ENCODE results near the gene PAQR5.

Gene PAQR5

GRCh38 chr15:69307939-69308338 is 9.2 kb downstream of the PAQR5 start:
- no peaks in the 10 kb centered on the region for H3K9me3 ChIP-seq (replicated peaks; ENCODE audit: low read length)
- peaks cover 45% of the 10 kb centered on the region for H3K4me1 ChIP-seq (ENCODE audit: control insufficient read depth, insufficient read depth, low read length)
- no peaks in the 10 kb centered on the region for H3K27me3 ChIP-seq (ENCODE audit: control insufficient read depth, insufficient read depth, low read length)
- no peaks in the 10 kb centered on the region for H3K36me3 ChIP-seq (ENCODE audit: insufficient read depth, low read length)
- H3K4me2 ChIP-seq (ENCODE audit: low read length) = no peak overlapping the region
- no peak overlapping the region for H3K4me3 ChIP-seq (ENCODE audit: low read length)
- no peak overlapping the region for H3K9ac ChIP-seq (ENCODE audit: low read depth, low read length)

- Histone ChIP-seq H3K36me3 (ENCODE audit: insufficient read depth, low read length) (no peaks in the 10 kb centered on the region), H3K4me3 (ENCODE audit: low read length) (no peak overlapping the region), H3K27me3 (ENCODE audit: control insufficient read depth, insufficient read depth, low read length) (no peaks in the 10 kb centered on the region), H3K9me3 (replicated peaks; ENCODE audit: low read length) (no peaks in the 10 kb centered on the region), H3K4me1 (ENCODE audit: control insufficient read depth, insufficient read depth, low read length) (peaks cover 35% of the 10 kb centered on the region), H3K4me2 (ENCODE audit: low read length) (no peak overlapping the region), H3K9ac (ENCODE audit: low read depth, low read length) (no peak overlapping the region)
Measured at GRCh38 chr15:69308949-69309348, 10.2 kb downstream of the PAQR5 start.

GRCh38 chr15:69311319-69311721 is 12.6 kb downstream of the PAQR5 start:
- peak overlapping the region; percentile 28 for H3K4me2 ChIP-seq (ENCODE audit: low read length)
- no peaks in the 10 kb centered on the region for H3K27me3 ChIP-seq (ENCODE audit: control insufficient read depth, insufficient read depth, low read length)
- H3K9me3 ChIP-seq (replicated peaks; ENCODE audit: low read length) = no peaks in the 10 kb centered on the region
- no peak overlapping the region for H3K4me3 ChIP-seq (ENCODE audit: low read length)
- H3K9ac ChIP-seq (ENCODE audit: low read depth, low read length) = no peak overlapping the region
- peaks cover 15% of the 10 kb centered on the region for H3K4me1 ChIP-seq (ENCODE audit: control insufficient read depth, insufficient read depth, low read length)
- no peaks in the 10 kb centered on the region for H3K36me3 ChIP-seq (ENCODE audit: insufficient read depth, low read length)

GRCh38 chr15:69313432-69314000 is 14.8 kb downstream of the PAQR5 start:
- Histone ChIP-seq H3K9me3 (replicated peaks; ENCODE audit: low read length) (no peaks in the 10 kb centered on the region), H3K9ac (ENCODE audit: low read depth, low read length) (no peak overlapping the region), H3K4me1 (ENCODE audit: control insufficient read depth, insufficient read depth, low read length) (peaks cover 11% of the 10 kb centered on the region), H3K27me3 (ENCODE audit: control insufficient read depth, insufficient read depth, low read length) (no peaks in the 10 kb centered on the region), H3K4me2 (ENCODE audit: low read length) (no peak overlapping the region), H3K36me3 (ENCODE audit: insufficient read depth, low read length) (no peaks in the 10 kb centered on the region), H3K4me3 (ENCODE audit: low read length) (no peak overlapping the region)

GRCh38 chr15:69314131-69314530 is 15.4 kb downstream of the PAQR5 start:
- Histone ChIP-seq H3K9ac (ENCODE audit: low read depth, low read length) (no peak overlapping the region), H3K9me3 (replicated peaks; ENCODE audit: low read length) (no peaks in the 10 kb centered on the region), H3K4me2 (ENCODE audit: low read length) (no peak overlapping the region), H3K27me3 (ENCODE audit: control insufficient read depth, insufficient read depth, low read length) (no peaks in the 10 kb centered on the region), H3K36me3 (ENCODE audit: insufficient read depth, low read length) (no peaks in the 10 kb centered on the region), H3K4me1 (ENCODE audit: control insufficient read depth, insufficient read depth, low read length) (peaks cover 11% of the 10 kb centered on the region), H3K4me3 (ENCODE audit: low read length) (no peak overlapping the region)

- Histone ChIP-seq H3K36me3 (ENCODE audit: insufficient read depth, low read length) (no peaks in the 10 kb centered on the region), H3K4me2 (ENCODE audit: low read length) (no peak overlapping the region), H3K4me3 (ENCODE audit: low read length) (no peak overlapping the region), H3K9me3 (replicated peaks; ENCODE audit: low read length) (no peaks in the 10 kb centered on the region), H3K4me1 (ENCODE audit: control insufficient read depth, insufficient read depth, low read length) (peaks cover 11% of the 10 kb centered on the region), H3K9ac (ENCODE audit: low read depth, low read length) (no peak overlapping the region), H3K27me3 (ENCODE audit: control insufficient read depth, insufficient read depth, low read length) (no peaks in the 10 kb centered on the region)
Measured at GRCh38 chr15:69314736-69315135, 16.0 kb downstream of the PAQR5 start.

- H3K4me2 ChIP-seq (ENCODE audit: low read length) = no peak overlapping the region
- H3K4me3 ChIP-seq (ENCODE audit: low read length) = no peak overlapping the region
- H3K4me1 ChIP-seq (ENCODE audit: control insufficient read depth, insufficient read depth, low read length) = peaks cover 11% of the 10 kb centered on the region
- no peaks in the 10 kb centered on the region for H3K36me3 ChIP-seq (ENCODE audit: insufficient read depth, low read length)
- no peak overlapping the region for H3K9ac ChIP-seq (ENCODE audit: low read depth, low read length)
- no peaks in the 10 kb centered on the region for H3K27me3 ChIP-seq (ENCODE audit: control insufficient read depth, insufficient read depth, low read length)
- H3K9me3 ChIP-seq (replicated peaks; ENCODE audit: low read length) = no peaks in the 10 kb centered on the region
Measured at GRCh38 chr15:69315402-69316110, 16.8 kb downstream of the PAQR5 start.

GRCh38 chr15:69316291-69316690 is 17.6 kb downstream of the PAQR5 start:
- Histone ChIP-seq H3K9ac (ENCODE audit: low read depth, low read length) (no peak overlapping the region), H3K27me3 (ENCODE audit: control insufficient read depth, insufficient read depth, low read length) (no peaks in the 10 kb centered on the region), H3K4me2 (ENCODE audit: low read length) (no peak overlapping the region), H3K4me3 (ENCODE audit: low read length) (no peak overlapping the region), H3K36me3 (ENCODE audit: insufficient read depth, low read length) (no peaks in the 10 kb centered on the region), H3K9me3 (replicated peaks; ENCODE audit: low read length) (no peaks in the 10 kb centered on the region), H3K4me1 (ENCODE audit: control insufficient read depth, insufficient read depth, low read length) (peaks cover 6% of the 10 kb centered on the region)

- H3K36me3 ChIP-seq (ENCODE audit: insufficient read depth, low read length) = no peaks in the 10 kb centered on the region
- H3K9ac ChIP-seq (ENCODE audit: low read depth, low read length) = no peak overlapping the region
- H3K9me3 ChIP-seq (replicated peaks; ENCODE audit: low read length) = no peaks in the 10 kb centered on the region
- H3K4me1 ChIP-seq (ENCODE audit: control insufficient read depth, insufficient read depth, low read length) = no peaks in the 10 kb centered on the region
- H3K27me3 ChIP-seq (ENCODE audit: control insufficient read depth, insufficient read depth, low read length) = no peaks in the 10 kb centered on the region
- no peak overlapping the region for H3K4me2 ChIP-seq (ENCODE audit: low read length)
- H3K4me3 ChIP-seq (ENCODE audit: low read length) = no peak overlapping the region
Measured at GRCh38 chr15:69317392-69317841, 18.7 kb downstream of the PAQR5 start.

- Histone ChIP-seq H3K27me3 (ENCODE audit: control insufficient read depth, insufficient read depth, low read length) (no peaks in the 10 kb centered on the region), H3K4me3 (ENCODE audit: low read length) (no peak overlapping the region), H3K4me2 (ENCODE audit: low read length) (no peak overlapping the region), H3K9me3 (replicated peaks; ENCODE audit: low read length) (no peaks in the 10 kb centered on the region), H3K4me1 (ENCODE audit: control insufficient read depth, insufficient read depth, low read length) (no peaks in the 10 kb centered on the region), H3K9ac (ENCODE audit: low read depth, low read length) (no peak overlapping the region), H3K36me3 (ENCODE audit: insufficient read depth, low read length) (no peaks in the 10 kb centered on the region)
Measured at GRCh38 chr15:69318033-69318432, 19.3 kb downstream of the PAQR5 start.

- peaks cover 3% of the 10 kb centered on the region for H3K4me1 ChIP-seq (ENCODE audit: control insufficient read depth, insufficient read depth, low read length)
- H3K4me3 ChIP-seq (ENCODE audit: low read length) = no peak overlapping the region
- no peaks in the 10 kb centered on the region for H3K36me3 ChIP-seq (ENCODE audit: insufficient read depth, low read length)
- H3K4me2 ChIP-seq (ENCODE audit: low read length) = no peak overlapping the region
- no peaks in the 10 kb centered on the region for H3K27me3 ChIP-seq (ENCODE audit: control insufficient read depth, insufficient read depth, low read length)
- H3K9me3 ChIP-seq (replicated peaks; ENCODE audit: low read length) = no peaks in the 10 kb centered on the region
- H3K9ac ChIP-seq (ENCODE audit: low read depth, low read length) = no peak overlapping the region
Measured at GRCh38 chr15:69319384-69320375, 21.0 kb downstream of the PAQR5 start.
